Activated CD4-positive, CD25-positive, alpha-beta regulatory T cell treated with anti-CD3 and anti-CD28 coated beads, Interleukin-2, amount 50 U/mL, for 24 hours (primary cell): ENCODE data around the gene MAN1A1.
A peak's percentile ranks its signal among the peaks of the same experiment; 100 is the strongest.

ENCODE experiments used
- ATAC-seq, 2 donors: fragments of 150-1000 bp; cut with Tn5 transposase; one replicate each; pipeline ENCODE4 v1.10.0; 2021; ENCODE audit warnings: mild to moderate bottlenecking in 1 of 2, moderate library complexity in 1 of 2

The MAN1A1 gene

GRCh38 chr6:119345114-119345513 lies 4.4 kb downstream of the MAN1A1 start:
- no peak for ATAC-seq

GRCh38 chr6:119344306-119344705 lies 5.3 kb downstream of the MAN1A1 start:
- no peak for ATAC-seq

- ATAC-seq = no peak
Observed at GRCh38 chr6:119343573-119344146, 5.9 kb downstream of the MAN1A1 start.

- ATAC-seq = no peak
Observed at GRCh38 chr6:119343167-119343566, 6.4 kb downstream of the MAN1A1 start.

GRCh38 chr6:119342430-119342829 lies 7.1 kb downstream of the MAN1A1 start:
- ATAC-seq = no peak

GRCh38 chr6:119340796-119341487 lies 8.6 kb downstream of the MAN1A1 start:
- ATAC-seq = peak in 1 of 2 donors; percentile 24

GRCh38 chr6:119339941-119340456 lies 9.6 kb downstream of the MAN1A1 start:
- no peak for ATAC-seq

GRCh38 chr6:119337762-119338161 lies 11.8 kb downstream of the MAN1A1 start:
- no peak for ATAC-seq

GRCh38 chr6:119337252-119337651 lies 12.3 kb downstream of the MAN1A1 start:
- no peak for ATAC-seq

GRCh38 chr6:119334535-119335264 lies 14.9 kb downstream of the MAN1A1 start:
- no peak for ATAC-seq

GRCh38 chr6:119333707-119334295 lies 15.8 kb downstream of the MAN1A1 start:
- ATAC-seq = peak in 1 of 2 donors; percentile 50

GRCh38 chr6:119333063-119333609 lies 16.4 kb downstream of the MAN1A1 start:
- ATAC-seq = peak in 1 of 2 donors; percentile 24

- no peak for ATAC-seq
Observed at GRCh38 chr6:119331663-119332286, 17.8 kb downstream of the MAN1A1 start.

- ATAC-seq = no peak
Observed at GRCh38 chr6:119330520-119331113, 18.9 kb downstream of the MAN1A1 start.

GRCh38 chr6:119329794-119330180 lies 19.8 kb downstream of the MAN1A1 start:
- no peak for ATAC-seq

- no peak for ATAC-seq
Observed at GRCh38 chr6:119328892-119329793, 20.4 kb downstream of the MAN1A1 start.

GRCh38 chr6:119328254-119328653 lies 21.3 kb downstream of the MAN1A1 start:
- no peak for ATAC-seq

GRCh38 chr6:119327810-119328209 lies 21.8 kb downstream of the MAN1A1 start:
- ATAC-seq = no peak

GRCh38 chr6:119326291-119327005 lies 23.1 kb downstream of the MAN1A1 start:
- no peak for ATAC-seq

- no peak for ATAC-seq
Observed at GRCh38 chr6:119325559-119326265, 23.8 kb downstream of the MAN1A1 start.
